SH-SY5Y (cell line): Measurements from ENCODE around the gene CCNY.

ENCODE experiments used
- GATA2 ChIP-seq: IDR thresholded peaks from 2 replicates; pipeline ENCODE4 v1.6.1; 2011; ENCODE audit warnings: mild to moderate bottlenecking, low read depth, low read length
- GATA3 ChIP-seq: IDR thresholded peaks from 2 replicates; pipeline ENCODE4 v1.6.1; 2011; ENCODE audit warnings: low read depth, mild to moderate bottlenecking, low read length, moderate library complexity

CCNY gene

GRCh38 chr10:35492386-35493195, 156.3 kb downstream of the CCNY start:
- TF ChIP-seq GATA3 (no peak), GATA2 (no peak)

GRCh38 chr10:35493196-35494118, 157.1 kb downstream of the CCNY start:
- TF ChIP-seq GATA2 (peak; percentile 38; the same call in 1 of the 2 replicates), GATA3 (no peak)

DNA sequence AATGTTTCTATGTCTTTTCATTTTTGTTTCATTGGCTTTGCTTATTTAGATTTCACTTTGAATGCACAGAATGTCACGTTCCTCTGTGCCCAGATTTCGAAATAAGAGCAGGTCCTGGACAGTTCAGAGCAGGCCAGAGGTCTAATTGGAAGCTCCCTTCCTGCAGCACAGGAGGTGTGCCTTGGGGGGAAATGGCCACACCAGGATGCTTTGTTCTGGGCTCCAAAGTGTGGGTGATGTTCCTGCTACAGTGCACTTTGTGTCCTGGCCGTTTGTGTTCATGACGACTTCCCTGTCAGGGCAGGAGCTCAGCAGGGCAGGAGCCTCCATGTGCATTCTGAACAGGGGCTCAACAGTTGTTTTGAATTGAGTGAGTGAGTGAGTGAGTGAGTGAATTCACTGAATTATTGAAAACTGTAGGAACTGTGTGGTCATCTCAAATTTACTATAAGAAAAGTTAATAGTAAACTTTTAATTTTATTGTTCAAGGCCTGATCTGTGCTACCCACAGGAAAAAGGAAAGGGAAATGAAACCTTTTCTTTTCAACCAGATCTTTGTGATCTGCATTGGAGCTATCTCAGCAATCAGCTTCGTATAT, 159.3 kb downstream of the CCNY start:
- TF ChIP-seq GATA3 (no peak), GATA2 (no peak)

GRCh38 chr10:35497909-35498308, 161.6 kb downstream of the CCNY start:
- no peak for TF ChIP-seq GATA3
- no peak for TF ChIP-seq GATA2

DNA sequence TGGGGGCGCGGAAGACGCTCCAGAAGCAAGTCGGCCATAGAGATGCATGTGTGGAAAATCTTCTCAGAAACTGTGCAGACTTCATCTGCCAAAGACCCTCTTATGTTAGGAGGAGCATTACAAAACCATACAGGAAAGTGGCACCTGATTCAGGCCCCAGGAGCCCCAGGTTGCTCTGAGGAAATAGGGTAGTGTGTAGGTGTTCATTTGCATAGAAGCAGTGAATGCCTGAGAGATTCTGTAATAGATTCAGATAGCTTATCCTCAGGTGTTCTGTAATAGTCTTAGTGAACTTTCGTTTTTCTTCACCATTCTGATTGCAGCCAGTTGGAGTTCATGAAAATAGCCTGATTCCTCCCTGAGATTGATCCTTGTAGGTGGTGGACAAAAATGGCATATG, 162.4 kb downstream of the CCNY start:
- TF ChIP-seq GATA3 = no peak
- TF ChIP-seq GATA2 = no peak

DNA sequence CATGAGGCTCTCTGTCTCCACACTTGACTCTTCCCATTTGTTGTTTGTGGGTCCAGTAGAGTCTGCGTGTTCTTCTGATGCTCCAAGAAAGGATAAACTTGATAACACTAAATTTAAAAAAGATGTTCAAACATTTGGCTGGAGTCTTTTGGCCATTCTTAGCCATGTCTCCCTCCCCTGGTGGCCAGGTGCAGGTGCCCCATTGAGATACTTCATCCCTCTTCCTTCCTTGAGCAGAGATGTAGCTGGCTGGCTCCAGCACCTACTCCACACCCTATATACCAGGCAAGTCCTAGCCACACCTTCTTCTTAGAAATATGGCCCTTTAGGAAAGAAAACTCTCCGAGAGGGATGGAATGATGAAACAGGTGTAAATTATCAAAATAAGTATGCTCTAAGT, 165.6 kb downstream of the CCNY start:
- no peak for TF ChIP-seq GATA2
- no peak for TF ChIP-seq GATA3

GRCh38 chr10:35502692-35503091, 166.4 kb downstream of the CCNY start:
- TF ChIP-seq GATA2 = no peak
- TF ChIP-seq GATA3 = no peak

GRCh38 chr10:35503578-35503977, 167.3 kb downstream of the CCNY start:
- peak; percentile 11; the same call in 1 of the 2 replicates for TF ChIP-seq GATA2
- TF ChIP-seq GATA3 = no peak

DNA sequence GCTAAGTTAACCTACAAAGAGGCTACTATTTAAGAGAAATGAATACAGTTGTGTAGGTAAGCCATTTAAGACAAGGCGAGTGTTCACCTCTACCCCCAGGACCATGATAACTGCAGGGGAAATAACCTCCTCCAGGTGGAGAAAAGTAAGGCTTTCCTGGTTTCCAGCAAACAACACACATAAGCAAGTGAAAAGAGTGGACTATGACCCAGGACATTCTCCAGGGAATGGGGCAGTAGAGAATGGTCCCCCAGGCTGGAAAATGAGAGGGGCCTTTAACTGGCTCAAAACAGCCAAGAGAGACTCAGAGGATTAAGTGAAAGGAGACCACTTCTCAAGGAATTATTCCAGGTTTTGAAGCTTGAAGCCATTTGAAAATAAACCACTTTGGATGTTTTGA, 167.8 kb downstream of the CCNY start:
- TF ChIP-seq GATA3 = no peak
- no peak for TF ChIP-seq GATA2

DNA sequence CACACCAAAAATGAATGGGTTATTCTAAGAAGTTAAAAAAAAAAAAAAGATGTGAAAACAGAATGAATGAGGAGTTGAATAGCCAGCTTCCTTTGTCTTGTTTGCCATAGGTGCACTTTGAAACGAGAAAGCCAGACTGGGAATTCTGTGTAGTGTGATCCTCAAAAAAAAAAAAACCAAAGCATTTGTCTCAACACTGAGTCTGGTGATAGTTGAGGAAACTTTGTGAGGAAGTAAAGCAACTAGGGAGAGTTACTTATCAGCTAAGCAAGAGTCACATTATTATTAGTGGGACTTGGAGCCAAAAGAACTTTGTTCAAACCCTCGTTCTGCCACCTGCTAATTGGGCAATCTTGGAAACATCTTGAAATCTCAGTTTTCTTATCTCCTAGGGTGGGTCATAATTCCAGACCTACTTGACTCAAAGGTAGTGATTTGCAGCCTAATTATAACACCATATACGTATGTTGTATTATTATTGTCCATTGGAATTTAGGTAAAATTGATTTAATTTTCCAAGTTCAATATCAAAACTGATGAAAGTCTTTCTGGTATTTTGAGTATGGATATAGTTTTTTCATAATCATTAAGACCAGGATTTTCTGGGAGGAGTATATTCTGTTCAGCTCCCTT, 169.0 kb downstream of the CCNY start:
- no peak for TF ChIP-seq GATA3
- TF ChIP-seq GATA2 = no peak

DNA sequence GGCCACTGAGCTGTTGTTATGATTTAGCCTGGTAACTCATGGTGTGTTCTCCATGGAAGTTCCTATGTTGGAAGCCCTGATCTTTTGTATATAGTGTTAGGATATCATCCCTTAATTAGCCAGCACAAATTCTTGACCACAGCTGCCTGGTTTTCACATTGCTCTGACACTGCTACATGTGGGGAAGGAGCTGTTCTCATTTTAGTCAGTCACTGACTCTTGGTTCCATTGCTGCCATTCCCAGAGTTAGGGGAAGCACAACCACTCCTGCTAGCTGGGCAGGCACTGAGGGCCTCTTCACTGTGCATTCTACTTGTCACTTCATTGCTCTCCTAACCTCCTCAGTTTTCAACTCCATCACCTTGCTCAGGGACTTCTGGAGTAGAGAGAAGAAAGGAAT, 170.4 kb downstream of the CCNY start:
- TF ChIP-seq GATA2 (no peak), GATA3 (no peak)

DNA sequence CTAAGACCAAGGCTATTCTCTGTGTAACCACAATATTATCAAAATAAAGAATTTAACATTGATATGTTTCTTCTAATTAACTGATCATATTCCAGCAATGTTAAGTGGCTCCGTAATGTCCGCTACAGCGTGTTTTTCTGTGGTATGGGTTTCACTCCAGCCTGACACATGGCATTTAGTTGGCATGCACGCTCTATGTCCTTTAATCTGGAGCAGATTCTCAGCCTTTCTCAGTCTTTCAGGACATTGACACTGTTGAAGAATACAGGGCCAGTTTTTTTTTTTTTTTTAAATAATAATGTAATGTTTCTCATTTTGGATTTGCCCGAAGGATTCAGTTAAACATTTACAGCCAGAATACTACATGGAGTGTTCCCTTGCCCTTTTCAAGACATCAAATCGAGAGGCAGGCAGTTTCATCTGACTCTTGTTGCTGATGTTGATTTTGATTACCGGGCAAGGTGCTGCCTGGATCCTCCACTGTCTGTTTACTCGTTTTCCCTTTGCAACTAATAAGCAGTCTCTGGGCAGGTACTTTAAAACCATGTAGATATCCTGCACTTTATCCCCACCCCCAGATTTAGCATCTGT, 171.3 kb downstream of the CCNY start:
- no peak for TF ChIP-seq GATA2
- no peak for TF ChIP-seq GATA3

GRCh38 chr10:35508647-35509046, 172.3 kb downstream of the CCNY start:
- TF ChIP-seq GATA3 (no peak), GATA2 (no peak)
